SU-DHL-6 (cell line): ENCODE measurements around the gene FPGT.
"Not testable (repeated sequence)": the region's sequence is repeated elsewhere in the genome, so short reads cannot be mapped to it uniquely, and the experiment has no call there.

ENCODE experiments used
- H2AFZ ChIP-seq: fragments of 200-600 bp; sonication (generic); 2 replicates; pipeline ENCODE4 v1.6.1; 2014; ENCODE audit warnings: low read depth, mild to moderate bottlenecking, moderate library complexity, mixed read lengths, antibody characterized with exemption, low read length; ENCODE audit not compliant: severe bottlenecking
- H3F3A ChIP-seq: fragments of 200-600 bp; shearing (Covaris generic); 2 replicates; pipeline ENCODE4 v1.6.0; 2016; ENCODE audit warnings: antibody characterized with exemption, mild to moderate bottlenecking; ENCODE audit not compliant: insufficient read depth
- H3K27ac ChIP-seq: fragments of 200-600 bp; sonication (generic); 2 replicates; pipeline ENCODE4 v1.5.1; 2016; ENCODE audit warnings: low read depth, mild to moderate bottlenecking, low read length, moderate library complexity, mixed read lengths
- H3K27me3 ChIP-seq: fragments of 200-600 bp; sonication (generic), shearing (Covaris generic); 2 replicates; pipeline ENCODE4 v1.6.0; 2014; ENCODE audit warnings: mild to moderate bottlenecking, low read length
- H3K36me3 ChIP-seq: fragments of 200-600 bp; sonication (generic); 2 replicates; pipeline ENCODE4 v1.6.1; 2014; ENCODE audit warnings: mild to moderate bottlenecking, low read length, mixed read lengths
- H3K4me2 ChIP-seq: fragments of 300-600, 200-600 bp; shearing (Covaris generic), sonication (generic); 2 replicates; pipeline ENCODE4 v1.6.0; 2014; ENCODE audit warnings: low read length, low read depth, mild to moderate bottlenecking; ENCODE audit not compliant: poor library complexity, severe bottlenecking
- H3K4me3 ChIP-seq: fragments of 200-600 bp; sonication (generic); 2 replicates; pipeline ENCODE4 v1.5.1; 2014; ENCODE audit warnings: antibody characterized with exemption, low read length, mild to moderate bottlenecking, mixed read lengths; ENCODE audit not compliant: insufficient read depth, poor library complexity, severe bottlenecking
- H3K79me2 ChIP-seq: fragments of 200-600 bp; sonication (generic); 2 replicates; pipeline ENCODE4 v1.6.1; 2014; ENCODE audit warnings: mild to moderate bottlenecking, low read length, moderate library complexity; ENCODE audit not compliant: insufficient read depth
- H3K9ac ChIP-seq: fragments of 200-600 bp; sonication (generic); 2 replicates; pipeline ENCODE4 v1.7.0; 2014; ENCODE audit warnings: mild to moderate bottlenecking, low read length
- H3K9me2 ChIP-seq: fragments of 200-600 bp; sonication (generic); replicated peaks from 2 replicates; pipeline ENCODE4 v1.6.1; 2014; ENCODE audit warnings: low read length; ENCODE audit not compliant: insufficient read depth
- H3K9me3 ChIP-seq: fragments of 200-600 bp; sonication (generic); 2 replicates; pipeline ENCODE4 v1.6.1; 2014; ENCODE audit warnings: low read length, mixed read lengths; ENCODE audit not compliant: insufficient read depth
- H4K20me1 ChIP-seq: fragments of 200-600 bp; sonication (generic); 2 replicates; pipeline ENCODE4 v1.6.1; 2014; ENCODE audit warnings: low read depth, mild to moderate bottlenecking, antibody characterized with exemption, low read length, moderate library complexity, mixed read lengths
- CTCF ChIP-seq: fragments of 200-600 bp; sonication (generic); IDR thresholded peaks from one replicate; pipeline ENCODE4 v1.5.1; 2017; ENCODE audit warnings: antibody characterized with exemption, mild to moderate bottlenecking, low read length, moderate library complexity; ENCODE audit not compliant: insufficient read depth, poor library complexity, severe bottlenecking
- EZH2phosphoT487 ChIP-seq: fragments of 200-600 bp; sonication (generic), shearing (Covaris generic); conservative IDR thresholded peaks from 2 replicates; pipeline ENCODE4 v1.6.1; 2018; ENCODE audit warnings: mild to moderate bottlenecking, antibody characterized with exemption, low read length, moderate library complexity, mixed read lengths

FPGT gene

GRCh38 chr1:74245168-74245772, 47.2 kb downstream of the FPGT start:
- H3K79me2 ChIP-seq: no peaks in the 10 kb centered on the region
- no peak overlapping the region for H3K27ac ChIP-seq
- no peak overlapping the region for H2AFZ ChIP-seq
- H3K4me3 ChIP-seq: no peak overlapping the region
- no peaks in the 10 kb centered on the region for H3K36me3 ChIP-seq
- H3F3A ChIP-seq: no peaks in the 10 kb centered on the region
- TF ChIP-seq EZH2phosphoT487 (no peak), CTCF (no peak)
- no peaks in the 10 kb centered on the region for H4K20me1 ChIP-seq
- no peak overlapping the region for H3K9ac ChIP-seq
- H3K9me3 ChIP-seq: no peaks in the 10 kb centered on the region
- no peaks in the 10 kb centered on the region for H3K27me3 ChIP-seq
- H3K9me2 ChIP-seq: no peaks in the 10 kb centered on the region
- no peak overlapping the region for H3K4me2 ChIP-seq

DNA sequence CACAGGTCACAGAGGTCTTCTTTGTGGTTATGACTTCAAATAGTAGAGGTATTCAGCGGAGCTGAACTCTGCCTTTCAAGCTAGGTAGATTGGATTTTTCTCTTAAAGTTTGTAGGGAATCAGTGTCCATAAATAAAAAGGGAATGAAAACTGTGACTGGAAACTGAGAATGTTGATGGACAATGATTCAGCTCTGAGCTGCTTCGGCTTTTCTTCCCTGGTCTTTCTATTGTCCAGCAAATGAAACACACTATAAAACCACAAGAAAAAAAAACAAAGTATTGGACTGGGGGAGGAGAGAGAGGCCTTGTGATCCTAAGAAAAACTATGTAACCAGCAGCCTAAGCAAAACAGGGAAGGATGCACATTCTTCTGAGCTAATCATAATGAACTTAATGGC, 48.3 kb downstream of the FPGT start:
- no peak for TF ChIP-seq CTCF
- TF ChIP-seq EZH2phosphoT487: no peak
- Histone ChIP-seq H3K9ac (no peak overlapping the region), H3F3A (no peaks in the 10 kb centered on the region)

GRCh38 chr1:74247881-74248528, 50.0 kb downstream of the FPGT start:
- no peaks in the 10 kb centered on the region for H3K9me2 ChIP-seq
- no peaks in the 10 kb centered on the region for H3K36me3 ChIP-seq
- TF ChIP-seq EZH2phosphoT487 (no peak), CTCF (no peak)
- no peak overlapping the region for H3K4me2 ChIP-seq
- no peaks in the 10 kb centered on the region for H3K9me3 ChIP-seq
- no peak overlapping the region for H3K27ac ChIP-seq
- no peak overlapping the region for H3K4me3 ChIP-seq
- H4K20me1 ChIP-seq: no peaks in the 10 kb centered on the region
- H2AFZ ChIP-seq: no peak overlapping the region
- no peak overlapping the region for H3K9ac ChIP-seq
- H3K79me2 ChIP-seq: no peaks in the 10 kb centered on the region
- no peaks in the 10 kb centered on the region for H3F3A ChIP-seq
- H3K27me3 ChIP-seq: no peaks in the 10 kb centered on the region

More for the DNA sequence above, 48.3 kb downstream of the FPGT start:
- Histone ChIP-seq H3K79me2 (no peaks in the 10 kb centered on the region), H3K4me3 (no peak overlapping the region), H3K36me3 (no peaks in the 10 kb centered on the region), H3K27me3 (no peaks in the 10 kb centered on the region), H3K27ac (no peak overlapping the region), H2AFZ (no peak overlapping the region), H4K20me1 (no peaks in the 10 kb centered on the region), H3K9me3 (no peaks in the 10 kb centered on the region), H3K4me2 (no peak overlapping the region), H3K9me2 (no peaks in the 10 kb centered on the region)

DNA sequence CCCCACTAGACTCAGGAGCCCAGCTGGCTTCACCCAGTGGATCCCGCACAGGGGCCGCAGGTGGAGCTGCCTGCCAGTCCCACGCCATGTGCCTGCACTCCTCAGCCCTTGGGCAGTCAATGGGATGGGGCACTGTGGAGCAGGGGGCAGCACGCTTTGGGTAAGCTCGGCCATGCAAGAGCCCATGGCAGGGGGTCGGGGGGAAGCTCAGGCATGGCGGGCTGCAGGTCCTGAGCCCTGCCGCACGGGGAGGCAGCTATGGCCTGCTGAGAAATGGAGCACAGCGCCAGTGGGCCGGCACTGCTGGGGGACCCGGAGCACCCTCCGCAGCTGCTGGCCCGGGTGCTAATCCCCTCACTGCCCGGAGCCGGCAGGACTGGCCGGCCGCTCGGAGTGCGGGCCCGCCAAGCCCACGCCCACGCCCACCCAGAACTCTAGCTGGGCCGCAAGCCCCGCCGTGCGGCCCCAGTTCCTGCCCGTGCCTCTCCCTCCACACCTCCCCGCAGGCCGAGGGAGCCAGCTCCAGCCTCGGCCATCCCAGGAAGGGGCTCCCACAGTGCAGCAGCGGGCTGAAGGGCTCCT, 55.3 kb downstream of the FPGT start:
- not testable (repeated sequence) for H3K79me2 ChIP-seq, H3K27ac ChIP-seq, H4K20me1 ChIP-seq, H3K4me2 ChIP-seq, H3K9me2 ChIP-seq, H3K9me3 ChIP-seq, H3K4me3 ChIP-seq, H3K9ac ChIP-seq, H2AFZ ChIP-seq, H3F3A ChIP-seq, H3K36me3 ChIP-seq, H3K27me3 ChIP-seq
